IMR-90 (cell line): ENCODE measurements around the gene DAAM1. TPM values are rescaled to one million over a fixed set of nuclear protein-coding genes. Genes with fewer than 3 reads are reported as not detected.

Experiments
- ATAC-seq: fragments of 200-7000 bp; cut with Tn5 transposase; 2 replicates; pipeline ENCODE4 v1.9.1; 2020; ENCODE audit warnings: low read depth, mild to moderate bottlenecking, moderate library complexity
- BruUV-seq: library from RNA; stranded (reverse); fragments of 400-500 nt; replicated peaks from 2 replicates; lab custom pipeline; 2021; lab: Mats Ljungman, UMichigan
- CTCF ChIA-PET: fragments of 300-600 bp; formaldehyde crosslinking; extraction: SDS; loops from one replicate; lab custom pipeline; 2021; ENCODE audit warnings: antibody characterized with exemption; lab: Yijun Ruan, JAX
- POLR2A ChIA-PET: fragments of 300-600 bp; sonication (Branson Sonifier 250); formaldehyde crosslinking; loops from one replicate; lab custom pipeline; 2022; ENCODE audit warnings: antibody characterized with exemption; ENCODE audit not compliant: unreplicated experiment; lab: Charles Lee
- DNase-seq: peaks from one replicate; pipeline ENCODE4 v3.0.0; 2013
- H2AFZ ChIP-seq: replicated peaks from 2 replicates; pipeline ENCODE3; 2013; ENCODE audit warnings: low read length, mild to moderate bottlenecking; ENCODE audit not compliant: poor library complexity
- H2AK5ac ChIP-seq: 2 replicates; pipeline ENCODE4 v1.6.1; 2013; ENCODE audit warnings: low read depth, low read length, inconsistent platforms
- H2AK9ac ChIP-seq: replicated peaks from 2 replicates; pipeline ENCODE3; 2013; ENCODE audit warnings: mild to moderate bottlenecking, low read depth, low read length, moderate library complexity; ENCODE audit not compliant: poor library complexity
- H2BK120ac ChIP-seq: 2 replicates; pipeline ENCODE4 v1.6.1; 2013; ENCODE audit warnings: low read depth, low read length, inconsistent platforms
- H2BK15ac ChIP-seq: 3 replicates; pipeline ENCODE4 v1.6.1; 2013; ENCODE audit warnings: low read depth, low read length, inconsistent platforms
- H2BK20ac ChIP-seq: 2 replicates; pipeline ENCODE4 v1.6.1; 2013; ENCODE audit warnings: low read depth, mild to moderate bottlenecking, inconsistent platforms, low read length, moderate library complexity
- H2BK5ac ChIP-seq: 2 replicates; pipeline ENCODE4 v1.6.1; 2013; ENCODE audit warnings: mild to moderate bottlenecking, low read depth, low read length, inconsistent platforms; ENCODE audit not compliant: poor library complexity, severe bottlenecking
- H3K14ac ChIP-seq: replicated peaks from 2 replicates; pipeline ENCODE4 v1.6.1; 2013; ENCODE audit warnings: low read depth, low read length, inconsistent platforms
- H3K18ac ChIP-seq: 2 replicates; pipeline ENCODE4 v1.6.1; 2013; ENCODE audit warnings: low read depth, low read length, control low read depth
- H3K23ac ChIP-seq: 2 replicates; pipeline ENCODE4 v1.6.1; 2013; ENCODE audit warnings: low read depth, low read length, inconsistent platforms
- H3K27ac ChIP-seq: 2 replicates; pipeline ENCODE4 v1.5.1; 2013; ENCODE audit warnings: mild to moderate bottlenecking, control low read depth, low read length; ENCODE audit not compliant: insufficient read depth
- H3K27me3 ChIP-seq: 2 replicates; pipeline ENCODE4 v1.6.1; 2013; ENCODE audit warnings: low read length; ENCODE audit not compliant: control insufficient read depth, insufficient read depth
- H3K36me3 ChIP-seq: 2 replicates; pipeline ENCODE4 v1.6.1; 2013; ENCODE audit warnings: low read length, mixed read lengths; ENCODE audit not compliant: control insufficient read depth, insufficient read depth
- H3K4ac ChIP-seq: 2 replicates; pipeline ENCODE4 v1.6.1; 2013; ENCODE audit warnings: low read depth, low read length, inconsistent platforms
- H3K4me1 ChIP-seq: 2 replicates; pipeline ENCODE4 v1.6.1; 2013; ENCODE audit warnings: low read length, mixed read lengths; ENCODE audit not compliant: control insufficient read depth, insufficient read depth
- H3K4me2 ChIP-seq: 2 replicates; pipeline ENCODE4 v1.6.1; 2013; ENCODE audit warnings: low read depth, mild to moderate bottlenecking, control low read depth, low read length, moderate library complexity
- H3K4me3 ChIP-seq: 2 replicates; pipeline ENCODE4 v1.5.1; 2013; ENCODE audit warnings: low read depth, mild to moderate bottlenecking, control low read depth, low read length, moderate library complexity; ENCODE audit not compliant: insufficient read depth
- H3K56ac ChIP-seq: 2 replicates; pipeline ENCODE4 v1.6.1; 2013; ENCODE audit warnings: low read length, inconsistent platforms; ENCODE audit not compliant: insufficient read depth; ENCODE audit errors: extremely low read depth
- H3K79me1 ChIP-seq, 2 experiments: 2 replicates each; pipeline ENCODE4 v1.6.1; 2013; ENCODE audit warnings: low read length in 2 of 2, inconsistent platforms in 1 of 2, low read depth in 1 of 2
- H3K9ac ChIP-seq: 2 replicates; pipeline ENCODE4 v1.6.1; 2013; ENCODE audit warnings: low read depth, low read length, control low read depth
- H3K9me1 ChIP-seq: 2 replicates; pipeline ENCODE4 v1.6.1; 2013; ENCODE audit warnings: low read length, inconsistent platforms; ENCODE audit not compliant: insufficient read depth
- H3K9me3 ChIP-seq: 2 replicates; pipeline ENCODE4 v1.6.1; 2013; ENCODE audit warnings: low read length; ENCODE audit not compliant: control insufficient read depth, insufficient read depth
- H4K20me1 ChIP-seq: 2 replicates; pipeline ENCODE4 v1.6.1; 2013; ENCODE audit warnings: low read length, inconsistent platforms; ENCODE audit not compliant: insufficient read depth
- H4K5ac ChIP-seq: 2 replicates; pipeline ENCODE4 v1.6.1; 2013; ENCODE audit warnings: mild to moderate bottlenecking, low read depth, low read length, control low read depth
- H4K8ac ChIP-seq, 2 experiments: 2 replicates each; pipeline ENCODE4 v1.6.1; 2013; ENCODE audit warnings: low read depth in 2 of 2, low read length in 2 of 2, control low read depth in 1 of 2, inconsistent platforms in 1 of 2
- H4K91ac ChIP-seq: 2 replicates; pipeline ENCODE4 v1.6.1; 2013; ENCODE audit warnings: low read depth, low read length, inconsistent platforms; ENCODE audit not compliant: insufficient read depth
- CEBPB ChIP-seq: IDR thresholded peaks from 2 replicates; pipeline ENCODE4 v1.6.1; 2012; ENCODE audit warnings: low read depth, low read length, improper control_type of control experiment
- CHD1 ChIP-seq: IDR thresholded peaks from 2 replicates; pipeline ENCODE4 v1.6.1; 2012; ENCODE audit warnings: low read depth, low read length, improper control_type of control experiment
- MAFK ChIP-seq: IDR thresholded peaks from 2 replicates; pipeline ENCODE4 v1.6.1; 2012; ENCODE audit warnings: low read depth, low read length, improper control_type of control experiment
- WGBS, 2 experiments: methylation state at CpG; one replicate each; pipeline versions ENCODE4 v1.1.5 to v1.1.7; 2013; ENCODE audit warnings: missing lambda C conversion rate in 2 of 2; ENCODE audit not compliant: insufficient read length in 1 of 2; ENCODE audit errors: extremely low coverage in 2 of 2; 5-methylcytosine and 5-hydroxymethylcytosine counted together
- dilution Hi-C: fragments of 300-500 bp; cut with HindIII; formaldehyde crosslinking; loops from one replicate; pipeline ENCODE4 v1.14.3; 2018; ENCODE audit warnings: low sequenced_read_pairs; ENCODE audit not compliant: unreplicated experiment
- in situ Hi-C: fragments of 300-500 bp; cut with MboI; formaldehyde crosslinking; loops from 3 replicates; pipeline ENCODE4 v1.14.3; 2019; ENCODE audit warnings: low sequenced_read_pairs, inconsistent platforms, mixed read lengths
- intact Hi-C: fragments of 100-400 bp; cut with micrococcal nuclease; formaldehyde crosslinking; loops from 2 replicates; pipeline ENCODE4 v1.10.0; 2022
- polyA plus RNA-seq, 3 experiments: library from polyadenylated mRNA; depleted of rRNA; stranded (reverse); fragments of >200 nt; gene quantifications; 2 replicates each; pipeline ENCODE4 v1.2.3, GENCODE V29; 2012; ENCODE audit warnings: low replicate concordance in 1 of 3
- total RNA-seq: library from RNA; depleted of rRNA; stranded (reverse); fragments of >200 nt; gene quantifications from 2 replicates; pipeline ENCODE4 v1.2.3, GENCODE V29; 2012

Gene DAAM1
- total and polyA plus RNA-seq, 2 of the 4 experiments (the other 2 are of a cell fraction): 4.8 to 5.4 TPM

- no peak overlapping the region for H3K18ac ChIP-seq
- no peak overlapping the region for H3K56ac ChIP-seq
- DNase-seq (no peak), ATAC-seq (no peak)
- peaks cover 4% of the 10 kb centered on the region for H3K4me1 ChIP-seq
- no peaks in the 10 kb centered on the region for H3K79me1 ChIP-seq
- H3K4ac ChIP-seq: no peak overlapping the region
- POLR2A ChIA-PET: no interaction called here
- peaks cover 4% of the 10 kb centered on the region; the same call in 1 of the 2 replicates for H3K9me1 ChIP-seq
- no peak overlapping the region for H2BK15ac ChIP-seq
- no peak overlapping the region for H3K27ac ChIP-seq
- H4K20me1 ChIP-seq: no peaks in the 10 kb centered on the region
- no peak overlapping the region for H2BK120ac ChIP-seq
- CTCF ChIA-PET: no interaction called here
- H3K9ac ChIP-seq: no peak overlapping the region
- H2AFZ ChIP-seq: no peak overlapping the region
- intact Hi-C loops (no loop called here), in situ Hi-C loops (no loop called here), dilution Hi-C loops (no loop called here)
- H3K4me3 ChIP-seq: no peak overlapping the region
- no peak overlapping the region for H3K23ac ChIP-seq
- no peak overlapping the region for H2AK5ac ChIP-seq
- WGBS, 2 experiments: no CpG with 5 or more reads among the region's 3 CpGs
- no peak overlapping the region for H4K8ac ChIP-seq
- H4K5ac ChIP-seq: no peak overlapping the region
- peaks cover 3% of the 10 kb centered on the region; the same call in 1 of the 2 replicates for H3K27me3 ChIP-seq
- no peak overlapping the region for H4K91ac ChIP-seq
- H3K9me3 ChIP-seq: no peaks in the 10 kb centered on the region; the same call in 1 of the 2 replicates
- no peak overlapping the region for H2AK9ac ChIP-seq
- H3K36me3 ChIP-seq: no peaks in the 10 kb centered on the region
- no TSS peak for BruUV-seq
- TF ChIP-seq CEBPB: no peak
- TF ChIP-seq CHD1: no peak
- TF ChIP-seq MAFK: no peak
- no peak overlapping the region for H3K14ac ChIP-seq
- H2BK5ac ChIP-seq: no peak overlapping the region
- H2BK20ac ChIP-seq: no peak overlapping the region
- no peak overlapping the region for H3K4me2 ChIP-seq
Measured at GRCh38 chr14:59166258-59166657, 22.2 kb upstream of the DAAM1 start.
